Measurements from ENCODE around the gene IL16. TPM values are rescaled to one million over a fixed set of nuclear protein-coding genes. Genes with fewer than 3 reads are reported as not detected.
A peak's percentile ranks its signal among the peaks of the same experiment; 100 is the strongest.

IL16 gene
- polyA plus RNA-seq, 1 donor (not counting 4 experiments of a cell fraction or from before 2014, with no cell fraction given), result not detected

DNA sequence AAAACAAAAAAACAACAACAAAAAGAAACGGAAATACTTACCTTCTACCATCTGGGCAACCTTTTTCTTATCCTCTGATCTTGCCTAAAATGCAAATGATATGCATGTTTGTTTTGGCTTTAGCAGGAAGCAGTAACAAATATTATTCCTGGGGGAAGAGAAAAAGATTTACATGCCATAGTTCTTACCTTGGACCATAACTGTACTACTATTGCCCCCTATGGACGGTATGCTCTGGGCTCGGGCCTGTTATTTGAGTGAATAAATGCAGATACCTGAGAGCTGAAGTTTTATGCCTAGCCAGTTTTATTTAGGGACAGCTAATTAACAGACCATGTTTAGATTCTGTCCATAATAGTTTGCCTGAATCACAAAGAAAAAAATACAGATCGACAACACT lies 139.9 kb downstream of the IL16 start:
- H3K79me2 ChIP-seq (ENCODE audit: control insufficient read depth, insufficient read depth, low read length), result no peaks in the 10 kb centered on the region
- no peak overlapping the region for H3K4me3 ChIP-seq (ENCODE audit: control insufficient read depth in 2 of 3, extremely low read depth in 1 of 3, insufficient read depth in 2 of 3, low read depth in 1 of 3, low read length in 3 of 3)
- no peak for FAIRE-seq
- no peaks in the 10 kb centered on the region for H4K20me1 ChIP-seq (ENCODE audit: control insufficient read depth, extremely low read depth, insufficient read depth, low read length)
- no peaks in the 10 kb centered on the region for H3K9me1 ChIP-seq (ENCODE audit: control insufficient read depth, extremely low read depth, insufficient read depth, low read length)
- no peak overlapping the region for H3K9ac ChIP-seq (ENCODE audit: control insufficient read depth, extremely low read depth, insufficient read depth, low read length)
- H3K27ac ChIP-seq (ENCODE audit: control insufficient read depth, insufficient read depth, low read length), result no peak overlapping the region
- dilution Hi-C loops (cut with MboI; ENCODE audit: extremely low pct_ligation_motif_present, low sequenced_read_pairs), result no loop called here
- peaks cover 3% of the 10 kb centered on the region for H3K4me1 ChIP-seq (ENCODE audit: control insufficient read depth, extremely low read depth, insufficient read depth, low read length)
- no peak for DNase-seq (ENCODE audit: low read depth, low spot score)
- no peaks in the 10 kb centered on the region for H3K9me3 ChIP-seq (ENCODE audit: control insufficient read depth, low read depth, low read length)
- no peak overlapping the region for H3K4me2 ChIP-seq (ENCODE audit: control insufficient read depth, extremely low read depth, insufficient read depth, low read depth, low read length)
- H3K27me3 ChIP-seq (ENCODE audit: control insufficient read depth, extremely low read depth, insufficient read depth, low read length), result peaks cover 5% of the 10 kb centered on the region
- no peak overlapping the region for H2AFZ ChIP-seq (ENCODE audit: control insufficient read depth, low read length)
- TF ChIP-seq EZH2 (IDR thresholded peaks at IDR 0.05; ENCODE audit: low read length), result no peak
- peak; percentile 26 to 55 (median 41) for TF ChIP-seq CTCF (optimal IDR thresholded peaks at IDR 0.05 in 1 of 3, IDR thresholded peaks at IDR 0.05 in 1 of 3, conservative IDR thresholded peaks at IDR 0.05 in 1 of 3; ENCODE audit: extremely low read depth in 1 of 3, insufficient read depth in 2 of 3, low read length in 3 of 3)
- no peaks in the 10 kb centered on the region for H3K36me3 ChIP-seq (ENCODE audit: control insufficient read depth in 2 of 2, extremely low read depth in 1 of 2, insufficient read depth in 2 of 2, low read length in 2 of 2)

- dilution Hi-C loops (cut with MboI; ENCODE audit: extremely low pct_ligation_motif_present, low sequenced_read_pairs), result no loop called here
- no peak for TF ChIP-seq CTCF (optimal IDR thresholded peaks at IDR 0.05 in 1 of 3, IDR thresholded peaks at IDR 0.05 in 1 of 3, conservative IDR thresholded peaks at IDR 0.05 in 1 of 3; ENCODE audit: extremely low read depth in 1 of 3, insufficient read depth in 2 of 3, low read length in 3 of 3)
- no peak for TF ChIP-seq EZH2 (IDR thresholded peaks at IDR 0.05; ENCODE audit: low read length)
- Histone ChIP-seq H3K36me3 (ENCODE audit: control insufficient read depth in 2 of 2, extremely low read depth in 1 of 2, insufficient read depth in 2 of 2, low read length in 2 of 2) (no peaks in the 10 kb centered on the region), H3K9me3 (ENCODE audit: control insufficient read depth, low read depth, low read length) (no peaks in the 10 kb centered on the region), H3K4me2 (ENCODE audit: control insufficient read depth, extremely low read depth, insufficient read depth, low read depth, low read length) (no peak overlapping the region), H3K4me3 (ENCODE audit: control insufficient read depth in 2 of 3, extremely low read depth in 1 of 3, insufficient read depth in 2 of 3, low read depth in 1 of 3, low read length in 3 of 3) (no peak overlapping the region), H3K9ac (ENCODE audit: control insufficient read depth, extremely low read depth, insufficient read depth, low read length) (no peak overlapping the region), H2AFZ (ENCODE audit: control insufficient read depth, low read length) (no peak overlapping the region), H3K9me1 (ENCODE audit: control insufficient read depth, extremely low read depth, insufficient read depth, low read length) (no peaks in the 10 kb centered on the region), H4K20me1 (ENCODE audit: control insufficient read depth, extremely low read depth, insufficient read depth, low read length) (no peaks in the 10 kb centered on the region), H3K4me1 (ENCODE audit: control insufficient read depth, extremely low read depth, insufficient read depth, low read length) (peaks cover 3% of the 10 kb centered on the region), H3K27ac (ENCODE audit: control insufficient read depth, insufficient read depth, low read length) (no peak overlapping the region), H3K27me3 (ENCODE audit: control insufficient read depth, extremely low read depth, insufficient read depth, low read length) (peaks cover 5% of the 10 kb centered on the region), H3K79me2 (ENCODE audit: control insufficient read depth, insufficient read depth, low read length) (no peaks in the 10 kb centered on the region)
- no peak for DNase-seq (ENCODE audit: low read depth, low spot score)
- FAIRE-seq, result no peak
Observed at GRCh38 chr15:81337241-81337640, 140.6 kb downstream of the IL16 start.

Measured in keratinocyte (primary cell).